ENCODE results near the gene MAPRE2. TPM values are rescaled to one million over a fixed set of nuclear protein-coding genes. Genes with fewer than 3 reads are reported as not detected.

Gene MAPRE2
- total RNA-seq, 1 experiment from 2014 or later: 16.4 TPM

DNA sequence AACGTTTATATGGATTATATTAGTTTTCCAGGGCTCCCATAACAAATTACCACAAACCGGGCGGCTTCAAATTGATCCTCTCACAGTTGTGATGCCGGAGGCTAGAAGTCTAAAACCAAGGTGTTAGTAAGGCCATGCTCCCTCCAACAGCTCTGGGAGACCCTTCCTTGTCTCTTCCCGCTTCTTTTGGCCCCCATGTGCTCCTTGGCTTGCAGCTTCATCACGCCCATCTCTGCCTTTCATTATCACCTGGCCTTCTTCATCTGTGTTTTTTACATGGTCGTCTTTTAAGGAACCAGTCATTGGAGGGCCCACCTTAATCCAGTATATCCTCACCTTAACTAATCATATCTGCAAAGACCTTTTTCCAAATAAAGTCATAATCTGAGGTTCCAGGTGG is 13.9 kb downstream of the MAPRE2 start:
- BruUV-seq (replicated peaks): no TSS peak
- DNase-seq (ENCODE audit: low spot score): no peak
- intact Hi-C loops (cut with micrococcal nuclease; ENCODE audit: unreplicated experiment): no loop called here
- Histone ChIP-seq H3K27me3 (replicated peaks; ENCODE audit: insufficient read depth, low read depth, low read length, poor library complexity) (no peaks in the 10 kb centered on the region), H3K27ac (ENCODE audit: low read depth, low read length, poor library complexity, severe bottlenecking) (no peak overlapping the region), H3K9me3 (ENCODE audit: low read depth, low read length, poor library complexity, severe bottlenecking) (no peaks in the 10 kb centered on the region), H3K36me3 (ENCODE audit: insufficient read depth, low read length, poor library complexity, severe bottlenecking) (no peaks in the 10 kb centered on the region), H3K4me3 (ENCODE audit: low read depth, low read length, poor library complexity, severe bottlenecking) (no peak overlapping the region), H3K4me1 (ENCODE audit: insufficient read depth, low read length, poor library complexity, severe bottlenecking) (no peaks in the 10 kb centered on the region)
- CTCF ChIA-PET: no interaction called here
- POLR2A ChIA-PET (ENCODE audit: low non-redundant PET): no interaction called here
- TF ChIP-seq EZH2 (IDR thresholded peaks at IDR 0.05; ENCODE audit: borderline replicate concordance, low read depth, low read length, poor library complexity, severe bottlenecking): no peak
- TF ChIP-seq CTCF (conservative IDR thresholded peaks at IDR 0.05; ENCODE audit: low read depth, low read length): no peak

DNA sequence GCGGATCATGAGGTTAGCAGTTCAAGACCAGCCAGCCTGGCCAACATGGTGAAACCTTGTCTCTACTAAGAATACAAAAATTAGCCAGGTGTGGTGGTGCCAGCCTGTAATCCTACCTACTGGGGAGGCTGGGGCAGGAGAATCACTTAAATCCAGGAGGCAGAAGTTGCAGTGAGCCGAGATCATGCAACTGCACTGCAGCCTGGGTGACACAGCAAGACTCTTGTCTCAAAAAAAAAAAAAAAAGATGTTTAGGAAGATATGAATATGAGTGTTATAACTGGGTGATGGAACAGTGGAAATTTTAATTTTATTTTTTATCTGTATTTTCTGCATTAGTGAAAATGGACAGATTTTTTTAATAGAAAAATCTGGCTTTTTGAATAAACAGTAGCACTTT is 14.5 kb downstream of the MAPRE2 start:
- ChIA-PET CTCF (no interaction called here), POLR2A (ENCODE audit: low non-redundant PET) (no interaction called here)
- DNase-seq (ENCODE audit: low spot score): no peak
- TF ChIP-seq EZH2 (IDR thresholded peaks at IDR 0.05; ENCODE audit: borderline replicate concordance, low read depth, low read length, poor library complexity, severe bottlenecking) (no peak), CTCF (conservative IDR thresholded peaks at IDR 0.05; ENCODE audit: low read depth, low read length) (no peak)
- Histone ChIP-seq H3K36me3 (ENCODE audit: insufficient read depth, low read length, poor library complexity, severe bottlenecking) (no peaks in the 10 kb centered on the region), H3K27me3 (replicated peaks; ENCODE audit: insufficient read depth, low read depth, low read length, poor library complexity) (no peaks in the 10 kb centered on the region), H3K4me1 (ENCODE audit: insufficient read depth, low read length, poor library complexity, severe bottlenecking) (no peaks in the 10 kb centered on the region), H3K4me3 (ENCODE audit: low read depth, low read length, poor library complexity, severe bottlenecking) (no peak overlapping the region), H3K9me3 (ENCODE audit: low read depth, low read length, poor library complexity, severe bottlenecking) (no peaks in the 10 kb centered on the region), H3K27ac (ENCODE audit: low read depth, low read length, poor library complexity, severe bottlenecking) (no peak overlapping the region)
- BruUV-seq (replicated peaks): no TSS peak
- intact Hi-C loops (cut with micrococcal nuclease; ENCODE audit: unreplicated experiment): no loop called here

DNA sequence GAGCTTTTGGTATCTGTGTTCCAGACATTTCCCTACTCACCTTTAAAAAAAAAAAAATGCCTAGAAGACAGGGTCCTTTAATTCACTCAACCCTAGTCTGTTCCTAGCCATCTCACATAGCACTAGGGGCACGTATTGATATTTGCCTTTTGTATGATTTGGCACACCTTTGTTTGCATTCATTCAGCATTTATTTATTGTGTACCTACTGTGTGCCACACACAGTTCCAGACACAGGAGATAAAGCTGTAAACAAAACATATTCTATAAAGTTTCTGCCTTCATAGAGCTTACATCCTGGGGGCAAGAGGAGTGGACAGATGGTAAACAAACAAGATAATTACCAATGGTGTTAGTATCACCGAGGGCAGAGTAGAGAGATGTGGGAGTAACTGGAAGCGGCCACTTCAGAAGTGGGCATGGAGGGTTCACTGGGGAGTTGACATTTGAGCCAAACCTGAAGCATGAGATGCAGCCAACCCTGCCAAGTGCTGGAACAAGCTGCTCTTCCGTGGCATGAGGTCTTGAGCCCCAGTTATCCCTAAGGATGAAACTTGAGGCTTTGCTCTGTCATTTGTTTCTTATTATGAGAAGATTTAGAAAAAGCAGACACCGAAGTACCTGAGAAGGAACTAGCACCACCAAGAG is 18.2 kb downstream of the MAPRE2 start:
- no peak for TF ChIP-seq CTCF (conservative IDR thresholded peaks at IDR 0.05; ENCODE audit: low read depth, low read length)
- no peak for TF ChIP-seq EZH2 (IDR thresholded peaks at IDR 0.05; ENCODE audit: borderline replicate concordance, low read depth, low read length, poor library complexity, severe bottlenecking)
- ChIA-PET POLR2A (ENCODE audit: low non-redundant PET) (no interaction called here), CTCF (no interaction called here)
- no peak overlapping the region for H3K4me3 ChIP-seq (ENCODE audit: low read depth, low read length, poor library complexity, severe bottlenecking)
- no TSS peak for BruUV-seq (replicated peaks)
- H3K9me3 ChIP-seq (ENCODE audit: low read depth, low read length, poor library complexity, severe bottlenecking): no peaks in the 10 kb centered on the region
- intact Hi-C loops (cut with micrococcal nuclease; ENCODE audit: unreplicated experiment): no loop called here
- no peaks in the 10 kb centered on the region for H3K36me3 ChIP-seq (ENCODE audit: insufficient read depth, low read length, poor library complexity, severe bottlenecking)
- no peaks in the 10 kb centered on the region for H3K4me1 ChIP-seq (ENCODE audit: insufficient read depth, low read length, poor library complexity, severe bottlenecking)
- no peak overlapping the region for H3K27ac ChIP-seq (ENCODE audit: low read depth, low read length, poor library complexity, severe bottlenecking)
- no peak for DNase-seq (ENCODE audit: low spot score)
- H3K27me3 ChIP-seq (replicated peaks; ENCODE audit: insufficient read depth, low read depth, low read length, poor library complexity): no peaks in the 10 kb centered on the region
